Measurements from ENCODE around the gene BANK1.

Gene BANK1

GRCh38 chr4:102036619-102037376 lies 246.3 kb downstream of the BANK1 start:
- no peak for DNase-seq (ENCODE audit: low read depth)

GRCh38 chr4:102037566-102037965 lies 247.0 kb downstream of the BANK1 start:
- no peak for DNase-seq (ENCODE audit: low read depth)

- DNase-seq (ENCODE audit: low read depth), result no peak
Observed at GRCh38 chr4:102042871-102043802, 252.6 kb downstream of the BANK1 start.

- DNase-seq (ENCODE audit: low read depth), result no peak
Observed at GRCh38 chr4:102047616-102048015, 257.1 kb downstream of the BANK1 start.

GRCh38 chr4:102055805-102056204 lies 265.3 kb downstream of the BANK1 start:
- no peak for DNase-seq (ENCODE audit: low read depth)

- DNase-seq (ENCODE audit: low read depth), result no peak
Observed at GRCh38 chr4:102057122-102057521, 266.6 kb downstream of the BANK1 start.

GRCh38 chr4:102061133-102061532 lies 270.6 kb downstream of the BANK1 start:
- DNase-seq (ENCODE audit: low read depth), result no peak

- no peak for DNase-seq (ENCODE audit: low read depth)
Observed at GRCh38 chr4:102064747-102065442, 274.4 kb downstream of the BANK1 start.

GRCh38 chr4:102076622-102077021 lies 286.1 kb downstream of the BANK1 start:
- DNase-seq (ENCODE audit: low read depth), result no peak

GRCh38 chr4:102080184-102080583 lies 289.7 kb downstream of the BANK1 start:
- DNase-seq (ENCODE audit: low read depth), result no peak

GRCh38 chr4:102089850-102090621 lies 299.5 kb downstream of the BANK1 start:
- no peak for DNase-seq (ENCODE audit: low read depth)

GRCh38 chr4:102091656-102092055 lies 301.1 kb downstream of the BANK1 start:
- no peak for DNase-seq (ENCODE audit: low read depth)

GRCh38 chr4:102094481-102094880 lies 304.0 kb downstream of the BANK1 start:
- DNase-seq (ENCODE audit: low read depth), result no peak

- no peak for DNase-seq (ENCODE audit: low read depth)
Observed at GRCh38 chr4:102103368-102103767, 312.8 kb downstream of the BANK1 start.

GRCh38 chr4:102104278-102104677 lies 313.7 kb downstream of the BANK1 start:
- no peak for DNase-seq (ENCODE audit: low read depth)

- DNase-seq (ENCODE audit: low read depth), result no peak
Observed at GRCh38 chr4:102105983-102106382, 315.5 kb downstream of the BANK1 start.

- DNase-seq (ENCODE audit: low read depth), result no peak
Observed at GRCh38 chr4:102114118-102114630, 323.6 kb downstream of the BANK1 start.

GRCh38 chr4:102116121-102116520 lies 325.6 kb downstream of the BANK1 start:
- no peak for DNase-seq (ENCODE audit: low read depth)

- DNase-seq (ENCODE audit: low read depth), result no peak
Observed at GRCh38 chr4:102120846-102121245, 330.3 kb downstream of the BANK1 start.
